HT1080 (cell line): Measurements from ENCODE around the gene DIO3. TPM values are rescaled to one million over a fixed set of nuclear protein-coding genes. Genes with fewer than 3 reads are reported as not detected.

Experiments
- DNase-seq: peaks from one replicate; pipeline ENCODE4 v3.0.0-alpha.2; 2015; ENCODE audit warnings: low read depth
- polyA plus RNA-seq, 2 experiments: library from polyadenylated mRNA; depleted of rRNA; stranded (reverse); fragments of >200 nt; gene quantifications; 2 replicates each; pipeline ENCODE4 v1.2.3, GENCODE V29; 2015
- total RNA-seq: library from RNA; depleted of rRNA; stranded (reverse); fragments of >200 nt; shearing (Covaris generic); gene quantifications from 2 replicates; pipeline ENCODE4 v1.2.3, GENCODE V29; 2014; rRNA removed

Gene DIO3
- total RNA-seq: not detected in 2 replicates
- not detected in 2 replicates for polyA plus RNA-seq (2015; cell fraction: cytosol; rRNA removed)
- not detected in 2 replicates for polyA plus RNA-seq (2015; cell fraction: nucleus; rRNA removed)

- no peak for DNase-seq
These were observed at the start of gene DIO3 for GRCh38 chr14:101561145-101561896. DIO3 (plus strand) TSS chr14:101561495.

GRCh38 chr14:101511620-101512375, 49.5 kb upstream of the DIO3 start:
- DNase-seq: no peak

GRCh38 chr14:101512376-101512695, 49.0 kb upstream of the DIO3 start:
- DNase-seq: no peak

- no peak for DNase-seq
These were observed 47.2 kb upstream of the DIO3 start for GRCh38 chr14:101514136-101514535.

- DNase-seq: no peak
These were observed 44.9 kb upstream of the DIO3 start for GRCh38 chr14:101516401-101516800.

GRCh38 chr14:101518611-101519473, 42.5 kb upstream of the DIO3 start:
- DNase-seq: no peak

- DNase-seq: no peak
These were observed 40.4 kb upstream of the DIO3 start for GRCh38 chr14:101520621-101521472.

- no peak for DNase-seq
These were observed 39.8 kb upstream of the DIO3 start for GRCh38 chr14:101521473-101521915.

- DNase-seq: no peak
These were observed 39.3 kb upstream of the DIO3 start for GRCh38 chr14:101521978-101522377.

GRCh38 chr14:101525640-101526527, 35.4 kb upstream of the DIO3 start:
- DNase-seq: no peak

- DNase-seq: no peak
These were observed 33.3 kb upstream of the DIO3 start for GRCh38 chr14:101527987-101528386.

- no peak for DNase-seq
These were observed 32.2 kb upstream of the DIO3 start for GRCh38 chr14:101529079-101529478.

GRCh38 chr14:101534198-101534597, 27.1 kb upstream of the DIO3 start:
- no peak for DNase-seq

GRCh38 chr14:101535232-101535631, 26.1 kb upstream of the DIO3 start:
- no peak for DNase-seq

- no peak for DNase-seq
These were observed 25.5 kb upstream of the DIO3 start for GRCh38 chr14:101535701-101536207.

GRCh38 chr14:101537286-101537685, 24.0 kb upstream of the DIO3 start:
- DNase-seq: no peak

GRCh38 chr14:101538878-101539277, 22.4 kb upstream of the DIO3 start:
- no peak for DNase-seq

GRCh38 chr14:101539880-101540279, 21.4 kb upstream of the DIO3 start:
- DNase-seq: no peak
